Keratinocyte (primary cell): ENCODE measurements around the gene PIBF1. TPM values are rescaled to one million over a fixed set of nuclear protein-coding genes. Genes with fewer than 3 reads are reported as not detected.

ENCODE experiments used
- DNase-seq: peaks from one replicate; pipeline ENCODE4 v3.0.0-alpha.2; 2011; ENCODE audit warnings: low read depth, missing footprints, low spot score
- FAIRE-seq: peaks from 2 replicates; lab custom pipeline; 2011; peaks lifted over from hg19 to GRCh38; lab: Jason Lieb, UNC
- H2AFZ ChIP-seq: 2 replicates; pipeline ENCODE4 v1.6.0; 2012; ENCODE audit warnings: low read length, control low read depth, inconsistent platforms; ENCODE audit not compliant: control insufficient read depth
- H3K27ac ChIP-seq: 2 replicates; pipeline ENCODE4 v1.5.1; 2011; ENCODE audit warnings: low read length; ENCODE audit not compliant: control insufficient read depth, insufficient read depth
- H3K27me3 ChIP-seq: 3 replicates; pipeline ENCODE4 v1.6.0; 2011; ENCODE audit warnings: low read length; ENCODE audit not compliant: control insufficient read depth, insufficient read depth; ENCODE audit errors: extremely low read depth
- H3K36me3 ChIP-seq, 2 experiments: 2 replicates in 1 of 2; 3 replicates in 1 of 2; pipeline ENCODE4 v1.5.1; 2011; ENCODE audit warnings: low read length in 2 of 2, mild to moderate bottlenecking in 1 of 2; ENCODE audit not compliant: control insufficient read depth in 2 of 2, insufficient read depth in 2 of 2; ENCODE audit errors: extremely low read depth in 1 of 2
- H3K4me1 ChIP-seq: 3 replicates; pipeline ENCODE4 v1.5.1; 2011; ENCODE audit warnings: low read length; ENCODE audit not compliant: control insufficient read depth, insufficient read depth; ENCODE audit errors: extremely low read depth
- H3K4me2 ChIP-seq: 3 replicates; pipeline ENCODE4 v1.6.0; 2011; ENCODE audit warnings: low read depth, low read length; ENCODE audit not compliant: control insufficient read depth, insufficient read depth; ENCODE audit errors: extremely low read depth
- H3K4me3 ChIP-seq, 3 experiments: fragments of 200-600 bp in 1 of 3; sonication (generic) in 1 of 3; 2 replicates in 2 of 3; 3 replicates in 1 of 3; pipeline ENCODE4 v1.5.1; 2011 to 2016; ENCODE audit warnings: low read length in 3 of 3, mild to moderate bottlenecking in 3 of 3, control low read depth in 2 of 3, inconsistent platforms in 1 of 3, low read depth in 1 of 3, mixed read lengths in 1 of 3, mixed run types in 1 of 3, moderate library complexity in 1 of 3; ENCODE audit not compliant: control insufficient read depth in 2 of 3, insufficient read depth in 2 of 3; ENCODE audit errors: extremely low read depth in 1 of 3
- H3K79me2 ChIP-seq: 2 replicates; pipeline ENCODE4 v1.6.0; 2012; ENCODE audit warnings: low read length; ENCODE audit not compliant: control insufficient read depth, insufficient read depth
- H3K9ac ChIP-seq: 3 replicates; pipeline ENCODE4 v1.6.0; 2011; ENCODE audit warnings: low read length; ENCODE audit not compliant: control insufficient read depth, insufficient read depth; ENCODE audit errors: extremely low read depth
- H3K9me1 ChIP-seq: 3 replicates; pipeline ENCODE4 v1.6.0; 2011; ENCODE audit warnings: low read length; ENCODE audit not compliant: control insufficient read depth, insufficient read depth; ENCODE audit errors: extremely low read depth
- H3K9me3 ChIP-seq: 2 replicates; pipeline ENCODE4 v1.5.1; 2012; ENCODE audit warnings: low read depth, low read length; ENCODE audit not compliant: control insufficient read depth
- H4K20me1 ChIP-seq: 3 replicates; pipeline ENCODE4 v1.6.0; 2011; ENCODE audit warnings: low read length; ENCODE audit not compliant: control insufficient read depth, insufficient read depth; ENCODE audit errors: extremely low read depth
- EZH2 ChIP-seq: IDR thresholded peaks from one replicate; pipeline ENCODE4 v1.6.1; 2012; ENCODE audit warnings: inconsistent platforms, mild to moderate bottlenecking, low read length, moderate library complexity
- dilution Hi-C: fragments of 300-500 bp; cut with MboI; formaldehyde crosslinking; loops from one replicate; pipeline ENCODE4 v1.7.0; 2020; ENCODE audit warnings: low sequenced_read_pairs; ENCODE audit not compliant: extremely low pct_ligation_motif_present
- polyA plus RNA-seq, 5 experiments: library from polyadenylated mRNA; depleted of rRNA in 3 of 5; stranded (reverse) in 3 of 5; stranded (forward) in 1 of 5; unstranded in 1 of 5; fragments of >200 nt; gene quantifications; 1 replicate in 1 of 5; 2 replicates in 3 of 5; 3 replicates in 1 of 5; pipeline versions ENCODE4 v1.2.1 to v1.2.3, GENCODE V29; 2011 to 2012; ENCODE audit warnings: missing spikeins in 2 of 5, low read depth in 1 of 5, low replicate concordance in 1 of 5
- TF ChIP-seq, protein P1 (sequence below), 3 experiments: IDR thresholded peaks in 1 of 3; conservative IDR thresholded peaks in 1 of 3; optimal IDR thresholded peaks in 1 of 3; 2 replicates in 2 of 3; 3 replicates in 1 of 3; pipeline versions ENCODE3 to v1.5.1; 2011; ENCODE audit warnings: low read length in 3 of 3, mild to moderate bottlenecking in 3 of 3, moderate library complexity in 2 of 3, control low read depth in 1 of 3, inconsistent platforms in 1 of 3; ENCODE audit not compliant: insufficient read depth in 2 of 3; ENCODE audit errors: extremely low read depth in 1 of 3

PIBF1 gene
- polyA plus RNA-seq, 1 donor (not counting 4 experiments of a cell fraction or from before 2014, with no cell fraction given), result 9.1 TPM

DNA sequence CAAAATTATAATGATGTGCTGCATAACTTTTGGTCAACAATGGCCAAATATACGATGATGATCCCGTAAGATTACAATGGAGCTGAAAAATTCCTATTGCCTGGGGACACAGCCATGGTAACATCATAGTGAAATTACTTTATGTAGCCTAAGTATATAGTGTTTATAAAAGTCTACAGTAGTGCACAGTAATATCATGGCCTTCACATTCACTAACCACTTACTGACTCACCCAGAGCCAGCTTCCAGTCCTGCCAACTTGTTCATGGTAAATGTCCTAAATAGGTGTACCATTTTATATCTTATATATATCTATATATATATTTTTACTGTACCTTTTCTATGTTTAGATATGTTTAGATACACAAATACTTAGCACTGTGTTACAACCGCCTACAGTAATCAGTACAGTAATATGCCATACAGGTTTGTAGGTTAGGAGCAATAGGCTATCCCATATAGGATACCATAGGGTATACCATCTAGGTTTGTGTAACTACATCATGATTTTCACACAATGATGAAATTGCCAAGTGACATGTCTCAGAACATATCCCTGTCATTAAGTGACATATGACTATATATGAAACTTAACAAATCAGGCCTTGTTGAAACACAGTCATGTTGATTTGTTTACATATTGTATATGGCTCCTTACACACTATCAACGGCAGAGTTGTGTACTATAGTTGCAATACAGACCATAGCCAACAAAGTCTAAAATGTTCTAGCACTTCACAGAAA lies 24.0 kb upstream of the PIBF1 start:
- Histone ChIP-seq H3K4me1 (peaks cover 6% of the 10 kb centered on the region), H2AFZ (no peak overlapping the region), H3K27me3 (no peaks in the 10 kb centered on the region), H3K4me3 (no peak overlapping the region), H3K27ac (no peak overlapping the region), H3K9ac (no peak overlapping the region), H3K79me2 (peaks cover 2% of the 10 kb centered on the region), H3K9me1 (no peaks in the 10 kb centered on the region), H4K20me1 (no peaks in the 10 kb centered on the region), H3K36me3 (peaks cover 17 to 31% of the 10 kb centered on the region in 2 experiments), H3K4me2 (no peak overlapping the region), H3K9me3 (no peaks in the 10 kb centered on the region)
- DNase-seq (no peak), FAIRE-seq (no peak)
- dilution Hi-C loops, result no loop called here
- TF ChIP-seq, protein P1, sequence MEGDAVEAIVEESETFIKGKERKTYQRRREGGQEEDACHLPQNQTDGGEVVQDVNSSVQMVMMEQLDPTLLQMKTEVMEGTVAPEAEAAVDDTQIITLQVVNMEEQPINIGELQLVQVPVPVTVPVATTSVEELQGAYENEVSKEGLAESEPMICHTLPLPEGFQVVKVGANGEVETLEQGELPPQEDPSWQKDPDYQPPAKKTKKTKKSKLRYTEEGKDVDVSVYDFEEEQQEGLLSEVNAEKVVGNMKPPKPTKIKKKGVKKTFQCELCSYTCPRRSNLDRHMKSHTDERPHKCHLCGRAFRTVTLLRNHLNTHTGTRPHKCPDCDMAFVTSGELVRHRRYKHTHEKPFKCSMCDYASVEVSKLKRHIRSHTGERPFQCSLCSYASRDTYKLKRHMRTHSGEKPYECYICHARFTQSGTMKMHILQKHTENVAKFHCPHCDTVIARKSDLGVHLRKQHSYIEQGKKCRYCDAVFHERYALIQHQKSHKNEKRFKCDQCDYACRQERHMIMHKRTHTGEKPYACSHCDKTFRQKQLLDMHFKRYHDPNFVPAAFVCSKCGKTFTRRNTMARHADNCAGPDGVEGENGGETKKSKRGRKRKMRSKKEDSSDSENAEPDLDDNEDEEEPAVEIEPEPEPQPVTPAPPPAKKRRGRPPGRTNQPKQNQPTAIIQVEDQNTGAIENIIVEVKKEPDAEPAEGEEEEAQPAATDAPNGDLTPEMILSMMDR (optimal IDR thresholded peaks at IDR 0.05 in 1 of 3, IDR thresholded peaks at IDR 0.05 in 1 of 3, conservative IDR thresholded peaks at IDR 0.05 in 1 of 3; ENCODE audit: extremely low read depth in 1 of 3, insufficient read depth in 2 of 3, low read length in 3 of 3), result no peak
- TF ChIP-seq EZH2, result no peak

GRCh38 chr13:72760189-72760588 lies 21.7 kb upstream of the PIBF1 start:
- no peak overlapping the region for H2AFZ ChIP-seq
- no peaks in the 10 kb centered on the region for H3K79me2 ChIP-seq
- no peaks in the 10 kb centered on the region for H3K9me1 ChIP-seq
- DNase-seq (no peak), FAIRE-seq (no peak)
- TF ChIP-seq, protein P1 (optimal IDR thresholded peaks at IDR 0.05 in 1 of 3, IDR thresholded peaks at IDR 0.05 in 1 of 3, conservative IDR thresholded peaks at IDR 0.05 in 1 of 3; ENCODE audit: extremely low read depth in 1 of 3, insufficient read depth in 2 of 3, low read length in 3 of 3), result no peak
- no peak for TF ChIP-seq EZH2
- no peak overlapping the region for H3K27ac ChIP-seq
- H3K9me3 ChIP-seq, result no peaks in the 10 kb centered on the region
- peaks cover 13 to 29% of the 10 kb centered on the region in 2 experiments for H3K36me3 ChIP-seq
- H3K4me2 ChIP-seq, result no peak overlapping the region
- H3K4me1 ChIP-seq, result no peaks in the 10 kb centered on the region
- no peak overlapping the region for H3K4me3 ChIP-seq
- H4K20me1 ChIP-seq, result no peaks in the 10 kb centered on the region
- no peak overlapping the region for H3K9ac ChIP-seq
- H3K27me3 ChIP-seq, result no peaks in the 10 kb centered on the region
- dilution Hi-C loops, result no loop called here
